CD14-positive monocyte (primary cell): ENCODE measurements around the gene GPHA2. TPM values are rescaled to one million over a fixed set of nuclear protein-coding genes. Genes with fewer than 3 reads are reported as not detected.

Experiments
- DNase-seq, 3 donors: peaks; one replicate each; pipeline ENCODE4 v3.0.0-alpha.2; 2011 to 2022
- H2AFZ ChIP-seq: 2 replicates; pipeline ENCODE4 v1.6.0; 2012; ENCODE audit warnings: mild to moderate bottlenecking, low read depth, low read length, inconsistent platforms; ENCODE audit not compliant: insufficient read depth, poor library complexity, severe bottlenecking
- H3K27ac ChIP-seq, 2 donors: 1 replicate in 1 of 2; 2 replicates in 1 of 2; pipeline ENCODE4 v1.5.1; 2012 to 2013; ENCODE audit warnings: low read length in 2 of 2, control low read depth in 1 of 2, inconsistent platforms in 1 of 2, low read depth in 1 of 2, mild to moderate bottlenecking in 1 of 2
- H3K27me3 ChIP-seq, 2 donors: one replicate each; pipeline versions ENCODE4 v1.6.0 to v1.6.1; 2011 to 2013; ENCODE audit warnings: low read length in 2 of 2; ENCODE audit not compliant: control insufficient read depth in 2 of 2, insufficient read depth in 2 of 2
- H3K36me3 ChIP-seq, 2 donors: replicated peaks in 1 of 2; 1 replicate in 1 of 2; 2 replicates in 1 of 2; pipeline versions ENCODE4 v1.5.1 to v1.6.1; 2012 to 2013; ENCODE audit warnings: low read length in 2 of 2, control low read depth in 1 of 2, inconsistent platforms in 1 of 2, mild to moderate bottlenecking in 1 of 2; ENCODE audit not compliant: insufficient read depth in 2 of 2, control insufficient read depth in 1 of 2
- H3K4me1 ChIP-seq, 2 donors: 1 replicate in 1 of 2; 2 replicates in 1 of 2; pipeline versions ENCODE4 v1.5.1 to v1.6.1; 2012 to 2013; ENCODE audit warnings: low read length in 2 of 2, control low read depth in 1 of 2, inconsistent platforms in 1 of 2, mild to moderate bottlenecking in 1 of 2, moderate library complexity in 1 of 2; ENCODE audit not compliant: insufficient read depth in 2 of 2, control insufficient read depth in 1 of 2
- H3K4me2 ChIP-seq: replicated peaks from 2 replicates; pipeline ENCODE3; 2012; ENCODE audit warnings: low read length, moderate library complexity, mild to moderate bottlenecking; ENCODE audit not compliant: poor library complexity, severe bottlenecking; ENCODE audit errors: extremely low read depth
- H3K4me3 ChIP-seq, 3 experiments: fragments of 200-600 bp in 1 of 3; sonication (generic) in 1 of 3; replicated peaks in 1 of 3; 1 replicate in 2 of 3; 2 replicates in 1 of 3; pipeline ENCODE4 v1.5.1; 2011 to 2013; ENCODE audit warnings: low read length in 3 of 3, mild to moderate bottlenecking in 3 of 3, control low read depth in 2 of 3, low read depth in 2 of 3, inconsistent platforms in 1 of 3, moderate library complexity in 1 of 3
- H3K79me2 ChIP-seq: 2 replicates; pipeline ENCODE4 v1.6.0; 2012; ENCODE audit warnings: mild to moderate bottlenecking, control low read depth, inconsistent platforms, low read length, moderate library complexity; ENCODE audit not compliant: insufficient read depth
- H3K9ac ChIP-seq: 2 replicates; pipeline ENCODE4 v1.6.0; 2017; ENCODE audit warnings: low read length, mild to moderate bottlenecking; ENCODE audit not compliant: insufficient read depth, poor library complexity, severe bottlenecking
- H3K9me3 ChIP-seq, 2 donors: replicated peaks in 1 of 2; 1 replicate in 1 of 2; 2 replicates in 1 of 2; pipeline versions ENCODE4 v1.5.1 to v1.6.1; 2012 to 2013; ENCODE audit warnings: low read length in 2 of 2, control low read depth in 1 of 2; ENCODE audit not compliant: control insufficient read depth in 1 of 2, insufficient read depth in 1 of 2
- H4K20me1 ChIP-seq: 2 replicates; pipeline ENCODE4 v1.6.0; 2012; ENCODE audit warnings: mild to moderate bottlenecking, low read length, control low read depth, moderate library complexity; ENCODE audit not compliant: insufficient read depth
- H3K27ac Mint-ChIP-seq, 7 donors: one replicate each; pipeline ENCODE4 v1.8.0; 2020; ENCODE audit warnings: mild to moderate bottlenecking in 7 of 7, mixed read lengths in 7 of 7, moderate library complexity in 6 of 7, inconsistent platforms in 2 of 7
- H3K27me3 Mint-ChIP-seq, 3 donors: one replicate each; pipeline ENCODE4 v1.8.0; 2021 to 2022; ENCODE audit warnings: low read depth in 3 of 3, mild to moderate bottlenecking in 3 of 3, mixed read lengths in 3 of 3, moderate library complexity in 3 of 3, inconsistent platforms in 1 of 3
- H3K36me3 Mint-ChIP-seq, 2 donors: one replicate each; pipeline ENCODE4 v1.8.0; 2020; ENCODE audit warnings: mixed read lengths in 2 of 2, inconsistent platforms in 1 of 2, mild to moderate bottlenecking in 1 of 2
- H3K4me1 Mint-ChIP-seq: one replicate; pipeline ENCODE4 v1.8.0; 2020; ENCODE audit warnings: mild to moderate bottlenecking, mixed read lengths
- H3K4me3 Mint-ChIP-seq, 2 donors: one replicate each; pipeline ENCODE4 v1.8.0; 2020; ENCODE audit warnings: mild to moderate bottlenecking in 2 of 2, mixed read lengths in 2 of 2, moderate library complexity in 1 of 2
- H3K9me3 Mint-ChIP-seq, 7 donors: one replicate each; pipeline ENCODE4 v1.8.0; 2020 to 2022; ENCODE audit warnings: mixed read lengths in 7 of 7, mild to moderate bottlenecking in 6 of 7, moderate library complexity in 6 of 7, inconsistent platforms in 2 of 7
- WGBS: methylation state at CpG from one replicate; pipeline ENCODE4 v1.1.5; 2013; ENCODE audit warnings: missing lambda C conversion rate; ENCODE audit not compliant: insufficient coverage; 5-methylcytosine and 5-hydroxymethylcytosine counted together
- intact Hi-C, 2 donors: fragments of 100-400 bp; cut with micrococcal nuclease; formaldehyde crosslinking; loops; one replicate each; pipeline versions ENCODE4 v1.15.0 to v1.15.1; 2023
- polyA plus RNA-seq, 3 donors: library from polyadenylated mRNA; depleted of rRNA in 1 of 3; unstranded in 2 of 3; stranded (reverse) in 1 of 3; fragments of 300-500 nt in 2 of 3; fragments of >200 nt in 1 of 3; fragmentation: Illumina TruSeq in 2 of 3; gene quantifications; 1 replicate in 2 of 3; 2 replicates in 1 of 3; pipeline ENCODE4 v1.2.3, GENCODE V29; 2012 to 2021
- TF ChIP-seq, protein P1 (sequence below): fragments of 200-600 bp; IDR thresholded peaks from one replicate; pipeline ENCODE4 v1.8.0; 2022; ENCODE audit warnings: antibody characterized with exemption, mild to moderate bottlenecking

Gene GPHA2
- polyA plus RNA-seq, 3 donors: not detected

DNA sequence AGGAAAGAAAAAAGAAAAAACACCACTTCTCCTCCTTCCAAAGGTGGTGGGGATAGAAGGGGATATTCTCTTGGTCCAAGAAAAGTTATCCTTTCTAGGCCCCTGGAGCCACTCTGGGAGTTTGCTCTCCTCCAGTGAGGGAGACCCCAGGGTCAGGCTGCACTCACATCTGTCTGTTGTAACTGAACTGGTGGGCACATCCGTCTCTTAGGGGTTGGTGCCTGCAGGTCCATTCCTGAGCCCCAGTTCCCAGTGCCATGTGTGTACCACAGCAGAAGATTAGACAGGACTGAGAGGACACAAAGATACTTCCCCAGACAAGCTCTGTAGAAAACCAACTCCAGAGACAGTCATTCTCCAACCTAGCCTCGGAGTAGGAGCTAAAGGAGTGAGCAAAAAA is 15.6 kb downstream of the GPHA2 start:
- Histone ChIP-seq H3K4me3 (no peak overlapping the region), H3K9me3 (no peaks in the 10 kb centered on the region), H2AFZ (no peak overlapping the region), H3K27me3 (no peaks in the 10 kb centered on the region), H3K79me2 (peaks cover 13% of the 10 kb centered on the region), H3K9ac (no peak overlapping the region), H3K27ac (no peak overlapping the region), H4K20me1 (peaks cover 14% of the 10 kb centered on the region), H3K36me3 (no peaks in the 10 kb centered on the region), H3K4me2 (no peak overlapping the region), H3K4me1 (peaks cover 33 to 38% of the 10 kb centered on the region in 2 donors)
- H3K27ac Mint-ChIP-seq: no peak overlapping the region
- intact Hi-C loops: no loop called here
- H3K36me3 Mint-ChIP-seq: no peaks in the 10 kb centered on the region
- TF ChIP-seq, protein P1, sequence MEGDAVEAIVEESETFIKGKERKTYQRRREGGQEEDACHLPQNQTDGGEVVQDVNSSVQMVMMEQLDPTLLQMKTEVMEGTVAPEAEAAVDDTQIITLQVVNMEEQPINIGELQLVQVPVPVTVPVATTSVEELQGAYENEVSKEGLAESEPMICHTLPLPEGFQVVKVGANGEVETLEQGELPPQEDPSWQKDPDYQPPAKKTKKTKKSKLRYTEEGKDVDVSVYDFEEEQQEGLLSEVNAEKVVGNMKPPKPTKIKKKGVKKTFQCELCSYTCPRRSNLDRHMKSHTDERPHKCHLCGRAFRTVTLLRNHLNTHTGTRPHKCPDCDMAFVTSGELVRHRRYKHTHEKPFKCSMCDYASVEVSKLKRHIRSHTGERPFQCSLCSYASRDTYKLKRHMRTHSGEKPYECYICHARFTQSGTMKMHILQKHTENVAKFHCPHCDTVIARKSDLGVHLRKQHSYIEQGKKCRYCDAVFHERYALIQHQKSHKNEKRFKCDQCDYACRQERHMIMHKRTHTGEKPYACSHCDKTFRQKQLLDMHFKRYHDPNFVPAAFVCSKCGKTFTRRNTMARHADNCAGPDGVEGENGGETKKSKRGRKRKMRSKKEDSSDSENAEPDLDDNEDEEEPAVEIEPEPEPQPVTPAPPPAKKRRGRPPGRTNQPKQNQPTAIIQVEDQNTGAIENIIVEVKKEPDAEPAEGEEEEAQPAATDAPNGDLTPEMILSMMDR: no peak
- peaks cover 0 to 3% (median under 1%) of the 10 kb centered on the region in 3 donors for H3K27me3 Mint-ChIP-seq
- no peak overlapping the region for H3K4me3 Mint-ChIP-seq
- WGBS: 91% methylated on average over 1 of the region's 2 CpGs
- peaks cover 32% of the 10 kb centered on the region for H3K4me1 Mint-ChIP-seq
- peaks cover 0 to 3% (median 0%) of the 10 kb centered on the region in 7 donors for H3K9me3 Mint-ChIP-seq
- no peak for DNase-seq

DNA sequence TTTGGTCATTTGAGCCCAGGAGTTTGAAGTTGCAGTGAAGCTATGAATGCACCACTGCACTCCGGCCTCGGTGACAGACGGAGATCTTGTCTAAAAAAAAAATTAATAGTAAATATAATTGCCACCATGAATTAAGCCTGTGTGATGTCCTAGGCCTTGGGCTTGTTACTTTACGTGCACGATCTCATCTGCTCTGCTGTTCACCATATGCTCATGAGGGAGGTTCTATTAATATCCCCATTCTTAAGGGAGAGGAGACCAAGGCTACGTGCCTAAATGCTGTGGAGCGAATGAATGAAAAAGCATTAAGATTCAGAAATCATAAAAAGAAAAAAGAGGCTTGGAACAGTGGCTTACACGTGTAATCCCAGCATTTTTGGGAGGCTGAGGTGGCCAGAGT is 16.1 kb downstream of the GPHA2 start:
- TF ChIP-seq, protein P1: no peak
- Mint-ChIP-seq H3K4me1 (peaks cover 30% of the 10 kb centered on the region), H3K27ac (no peak overlapping the region), H3K9me3 (peaks cover 0 to 3% (median 0%) of the 10 kb centered on the region in 7 donors), H3K4me3 (no peak overlapping the region), H3K27me3 (peaks cover 0 to 3% (median 0%) of the 10 kb centered on the region in 3 donors), H3K36me3 (peaks cover under 1% of the 10 kb centered on the region in 2 donors)
- H3K36me3 ChIP-seq: peaks cover 0 to 1% of the 10 kb centered on the region in 2 donors
- DNase-seq: no peak
- no peak overlapping the region for H3K4me2 ChIP-seq
- H3K9me3 ChIP-seq: no peaks in the 10 kb centered on the region
- no peak overlapping the region for H3K9ac ChIP-seq
- 100% methylated on average over 2 of the region's 8 CpGs for WGBS
- peaks cover 16% of the 10 kb centered on the region for H3K79me2 ChIP-seq
- no peaks in the 10 kb centered on the region for H3K27me3 ChIP-seq
- H3K4me1 ChIP-seq: peaks cover 30 to 35% of the 10 kb centered on the region in 2 donors
- intact Hi-C loops: loop anchor here (5.0 kb wide), 2 partner anchors 108 to 203 kb away; partner anchors contain the start of genes SNX15 (in 2 of the 2), FAU (in 1 of the 2) and MRPL49 (in 1 of the 2)
- H3K4me3 ChIP-seq: no peak overlapping the region
- H3K27ac ChIP-seq: no peak overlapping the region
- peaks cover 19% of the 10 kb centered on the region for H4K20me1 ChIP-seq
- H2AFZ ChIP-seq: no peak overlapping the region
